PFSK-1 (cell line): ENCODE measurements around the gene EHF.

ENCODE experiments used
- FOXP2 ChIP-seq: optimal IDR thresholded peaks from 2 replicates; pipeline ENCODE3; 2011; ENCODE audit warnings: borderline replicate concordance, control low read depth, inconsistent platforms; ENCODE audit not compliant: insufficient read depth; ENCODE audit errors: extremely low read length, extremely low read depth
- POLR2AphosphoS5 ChIP-seq: IDR thresholded peaks from 2 replicates; pipeline ENCODE4 v1.6.1; 2012; ENCODE audit warnings: low read depth, mild to moderate bottlenecking, control low read depth, low read length, moderate library complexity
- REST ChIP-seq, 2 experiments: IDR thresholded peaks; 2 replicates each; pipeline versions ENCODE4 v1.6.1 to v1.8.0; 2011 to 2012; ENCODE audit warnings: low read depth in 2 of 2, low read length in 2 of 2, control low read depth in 1 of 2, inconsistent platforms in 1 of 2, mild to moderate bottlenecking in 1 of 2, moderate library complexity in 1 of 2; ENCODE audit not compliant: insufficient read depth in 1 of 2
- SIN3A ChIP-seq: IDR thresholded peaks from 2 replicates; pipeline ENCODE4 v1.6.1; 2012; ENCODE audit warnings: mild to moderate bottlenecking, low read length, moderate library complexity, borderline replicate concordance; ENCODE audit not compliant: insufficient read depth
- TAF1 ChIP-seq: IDR thresholded peaks from 2 replicates; pipeline ENCODE4 v1.6.1; 2012; ENCODE audit warnings: low read length, control low read depth, borderline replicate concordance; ENCODE audit not compliant: insufficient read depth

The EHF gene

GRCh38 chr11:34656062-34656720, 35.3 kb downstream of the EHF start:
- TF ChIP-seq TAF1 = no peak
- TF ChIP-seq POLR2AphosphoS5 = no peak
- no peak for TF ChIP-seq SIN3A
- TF ChIP-seq FOXP2 = no peak
- TF ChIP-seq REST (IDR thresholded peaks at IDR 0.05; ENCODE audit: insufficient read depth in 1 of 2, low read depth in 2 of 2, low read length in 2 of 2) = no peak

GRCh38 chr11:34658071-34659015, 37.5 kb downstream of the EHF start:
- TF ChIP-seq FOXP2 = no peak
- no peak for TF ChIP-seq TAF1
- no peak for TF ChIP-seq POLR2AphosphoS5
- TF ChIP-seq SIN3A = no peak
- no peak for TF ChIP-seq REST (IDR thresholded peaks at IDR 0.05; ENCODE audit: insufficient read depth in 1 of 2, low read depth in 2 of 2, low read length in 2 of 2)

GRCh38 chr11:34659096-34659733, 38.3 kb downstream of the EHF start:
- TF ChIP-seq POLR2AphosphoS5 (no peak), TAF1 (no peak)

GRCh38 chr11:34665077-34665835, 44.4 kb downstream of the EHF start:
- no peak for TF ChIP-seq POLR2AphosphoS5
- TF ChIP-seq REST (IDR thresholded peaks at IDR 0.05; ENCODE audit: insufficient read depth in 1 of 2, low read depth in 2 of 2, low read length in 2 of 2) = no peak
- no peak for TF ChIP-seq TAF1
- no peak for TF ChIP-seq SIN3A
- no peak for TF ChIP-seq FOXP2
